OCI-LY7 (cell line): ENCODE measurements around the gene CHRNG. TPM values are rescaled to one million over a fixed set of nuclear protein-coding genes. Genes with fewer than 3 reads are reported as not detected.

ENCODE experiments used
- BruUV-seq: library from RNA; stranded (reverse); fragments of 400-500 nt; replicated peaks from 2 replicates; lab custom pipeline; 2021; lab: Mats Ljungman, UMichigan
- CTCF ChIA-PET: fragments of 300-600 bp; sonication (Branson Sonifier 250); formaldehyde crosslinking; loops from one replicate; lab custom pipeline; 2022; ENCODE audit warnings: antibody characterized with exemption; ENCODE audit not compliant: unreplicated experiment; lab: Charles Lee
- POLR2A ChIA-PET: fragments of 300-600 bp; sonication (Branson Sonifier 250); formaldehyde crosslinking; loops from one replicate; lab custom pipeline; 2022; ENCODE audit warnings: antibody characterized with exemption; lab: Charles Lee
- DNase-seq: peaks from one replicate; pipeline ENCODE4 v3.0.0-alpha.2; 2015; ENCODE audit warnings: low spot score
- H2AFZ ChIP-seq: fragments of 200-600 bp; sonication (generic), shearing (Covaris generic); 2 replicates; pipeline ENCODE4 v1.6.1; 2014; ENCODE audit warnings: mild to moderate bottlenecking, antibody characterized with exemption, low read length, moderate library complexity
- H3K27ac ChIP-seq: fragments of 200-600 bp; sonication (generic); 2 replicates; pipeline ENCODE4 v1.5.1; 2014; ENCODE audit warnings: mixed run types, low read depth, mild to moderate bottlenecking, moderate library complexity, low read length, inconsistent platforms; ENCODE audit not compliant: poor library complexity, severe bottlenecking
- H3K36me3 ChIP-seq: fragments of 200-600 bp; sonication (generic); 2 replicates; pipeline ENCODE4 v1.6.1; 2014; ENCODE audit warnings: mild to moderate bottlenecking, antibody characterized with exemption, low read length, moderate library complexity, mixed read lengths; ENCODE audit not compliant: insufficient read depth
- H3K4me1 ChIP-seq: fragments of 200-600 bp; sonication (generic); 2 replicates; pipeline ENCODE4 v1.5.1; 2014; ENCODE audit warnings: mild to moderate bottlenecking, low read length; ENCODE audit not compliant: insufficient read depth, poor library complexity, severe bottlenecking
- H3K4me2 ChIP-seq: fragments of 200-600 bp; sonication (generic); 2 replicates; pipeline ENCODE4 v1.6.1; 2014; ENCODE audit warnings: mild to moderate bottlenecking, low read length
- H3K4me3 ChIP-seq: fragments of 200-600 bp; sonication (generic); 2 replicates; pipeline ENCODE4 v1.5.1; 2014; ENCODE audit warnings: mild to moderate bottlenecking, low read depth, low read length; ENCODE audit not compliant: poor library complexity, severe bottlenecking
- H3K79me2 ChIP-seq: fragments of 200-600 bp; sonication (generic); 2 replicates; pipeline ENCODE4 v1.6.1; 2016; ENCODE audit warnings: low read depth, mild to moderate bottlenecking, low read length, moderate library complexity, mixed read lengths; ENCODE audit not compliant: insufficient read depth
- H3K9me2 ChIP-seq: fragments of 200-600 bp; sonication (generic); 2 replicates; pipeline ENCODE4 v1.6.1; 2016; ENCODE audit warnings: mild to moderate bottlenecking, low read length, mixed read lengths; ENCODE audit not compliant: insufficient read depth
- H3K9me3 ChIP-seq: fragments of 200-600 bp; sonication (generic); 2 replicates; pipeline ENCODE4 v1.6.1; 2014; ENCODE audit warnings: mild to moderate bottlenecking, mixed run types, low read length, mixed read lengths
- H4K20me1 ChIP-seq: fragments of 200-600 bp; sonication (generic); 2 replicates; pipeline ENCODE4 v1.6.1; 2014; ENCODE audit warnings: mild to moderate bottlenecking, antibody characterized with exemption, low read length, moderate library complexity, mixed read lengths; ENCODE audit not compliant: insufficient read depth
- CTCF ChIP-seq: fragments of 200-600 bp; sonication (generic); conservative IDR thresholded peaks from 2 replicates; pipeline ENCODE4 v1.5.1; 2014; ENCODE audit warnings: mild to moderate bottlenecking, antibody characterized with exemption, low read length, moderate library complexity, mixed read lengths
- EZH2phosphoT487 ChIP-seq: fragments of 200-600 bp; sonication (generic); IDR thresholded peaks from 2 replicates; pipeline ENCODE4 v1.6.1; 2018; ENCODE audit warnings: low read depth, borderline replicate concordance, mild to moderate bottlenecking, mixed run types, antibody characterized with exemption, low read length, moderate library complexity, mixed read lengths
- intact Hi-C: fragments of 100-400 bp; cut with micrococcal nuclease; formaldehyde crosslinking; loops from one replicate; pipeline ENCODE4 v1.10.0; 2022; ENCODE audit not compliant: unreplicated experiment
- total RNA-seq, 2 experiments: library from RNA; depleted of rRNA in 1 of 2; stranded (reverse); fragments of >200 nt in 1 of 2; shearing (Covaris generic) in 1 of 2; gene quantifications; 2 replicates each; pipeline ENCODE4 v1.2.3, GENCODE V29; 2014 to 2022

Gene CHRNG
- total RNA-seq, 2 experiments from 2014 or later = not detected

GRCh38 chr2:232574674-232575403 is 35.3 kb downstream of the CHRNG start:
- DNase-seq = no peak
- Histone ChIP-seq H3K4me1 (no peaks in the 10 kb centered on the region), H4K20me1 (no peaks in the 10 kb centered on the region), H3K4me2 (no peak overlapping the region), H3K4me3 (no peak overlapping the region), H3K79me2 (no peaks in the 10 kb centered on the region), H3K9me2 (no peaks in the 10 kb centered on the region), H3K9me3 (no peaks in the 10 kb centered on the region), H3K27ac (no peak overlapping the region), H3K36me3 (peaks cover 46% of the 10 kb centered on the region), H2AFZ (no peak overlapping the region)
- intact Hi-C loops = no loop called here
- CTCF ChIA-PET = interaction anchor here (0.5 kb wide), 1 partner anchor 76 kb away, joined by 4 read pairs; no protein-coding TSS in a partner anchor
- no peak for TF ChIP-seq CTCF
- no peak for TF ChIP-seq EZH2phosphoT487
- no TSS peak for BruUV-seq
- POLR2A ChIA-PET = interaction anchor here (0.6 to 0.7 kb wide), 2 partner anchors 13 to 29 kb away, joined by 3 read pairs; no protein-coding TSS in a partner anchor

GRCh38 chr2:232575404-232575746 is 35.9 kb downstream of the CHRNG start:
- TF ChIP-seq CTCF (no peak), EZH2phosphoT487 (no peak)
- BruUV-seq = no TSS peak
- H2AFZ ChIP-seq = no peak overlapping the region
- ChIA-PET POLR2A (interaction anchor here (0.6 to 0.7 kb wide), 2 partner anchors 12 to 28 kb away, joined by 3 read pairs; no protein-coding TSS in a partner anchor), CTCF (no interaction called here)
- no peaks in the 10 kb centered on the region for H4K20me1 ChIP-seq
- H3K27ac ChIP-seq = no peak overlapping the region
- H3K36me3 ChIP-seq = peaks cover 41% of the 10 kb centered on the region
- H3K4me3 ChIP-seq = no peak overlapping the region
- no peaks in the 10 kb centered on the region for H3K79me2 ChIP-seq
- DNase-seq = no peak
- H3K9me3 ChIP-seq = no peaks in the 10 kb centered on the region
- intact Hi-C loops = no loop called here
- no peaks in the 10 kb centered on the region for H3K9me2 ChIP-seq
- no peaks in the 10 kb centered on the region for H3K4me1 ChIP-seq
- no peak overlapping the region for H3K4me2 ChIP-seq

- BruUV-seq = no TSS peak
- H3K36me3 ChIP-seq = peaks cover 38% of the 10 kb centered on the region
- CTCF ChIA-PET = no interaction called here
Observed at GRCh38 chr2:232576995-232577394, 37.5 kb downstream of the CHRNG start.

More at GRCh38 chr2:232576995-232577394, 37.5 kb downstream of the CHRNG start:
- intact Hi-C loops = no loop called here
- Histone ChIP-seq H3K27ac (no peak overlapping the region), H3K9me2 (no peaks in the 10 kb centered on the region), H3K4me1 (peaks cover 9% of the 10 kb centered on the region), H3K4me3 (no peak overlapping the region), H3K79me2 (no peaks in the 10 kb centered on the region), H3K4me2 (no peak overlapping the region), H3K9me3 (no peaks in the 10 kb centered on the region), H2AFZ (no peak overlapping the region), H4K20me1 (no peaks in the 10 kb centered on the region)
- no peak for DNase-seq
- TF ChIP-seq CTCF = no peak
- TF ChIP-seq EZH2phosphoT487 = no peak
- POLR2A ChIA-PET = no interaction called here
